ENCODE data around the gene GSE1.
A peak's percentile ranks its signal among the peaks of the same experiment; 100 is the strongest.

Gene GSE1

DNA sequence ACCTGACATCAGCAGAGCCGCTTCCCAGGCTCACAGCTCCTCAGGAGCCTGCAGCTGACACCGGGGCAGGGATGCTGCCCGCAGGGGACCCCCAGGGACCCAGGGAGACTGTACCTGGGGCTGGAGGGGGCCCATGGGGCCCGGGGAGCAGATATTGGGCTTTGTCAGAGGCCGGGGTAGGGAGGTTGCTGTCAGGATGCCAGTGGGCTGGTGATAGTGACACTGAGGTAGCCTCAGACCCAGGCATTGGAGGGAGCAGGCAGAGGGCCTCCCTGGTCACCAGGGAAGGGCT, 15.1 kb downstream of the GSE1 start:
- Histone ChIP-seq H3K4me3 (peak overlapping the region in 3 of 10 experiments; percentile 21 to 33 (median 30); a peak in 5 of 20 replicates), H3K4me1 (peaks cover 38 to 96% (median 86%) of the 10 kb centered on the region in 10 experiments), H3K9ac (peak overlapping the region in 10 of 11 experiments; percentile 11 to 65 (median 46); a peak in 18 of 22 replicates), H3K9me3 (replicated peaks in 1 of 11) (peaks cover 12 to 18% (median 14%) of the 10 kb centered on the region in 11 experiments; a peak in 21 of 22 replicates), H3K27me3 (no peaks in the 10 kb centered on the region), H4K20me1 (peaks cover 95 to 100% (median 98%) of the 10 kb centered on the region in 11 experiments), H3K4me2 (peak overlapping the region; percentile 69 to 99 (median 95)), H3K36me3 (peaks cover 13 to 55% (median 37%) of the 10 kb centered on the region in 11 experiments; a peak in 19 of 22 replicates), H3K27ac (peak overlapping the region in 8 of 11 experiments; percentile 8 to 69 (median 47); a peak in 13 of 22 replicates)
- no peak for TF ChIP-seq Cebpa-rat (IDR thresholded peaks at IDR 0.05)

GRCh38 chr16:85628645-85629044, 15.5 kb downstream of the GSE1 start:
- peaks cover 12 to 18% (median 14%) of the 10 kb centered on the region in 11 experiments; a peak in 21 of 22 replicates for H3K9me3 ChIP-seq (replicated peaks in 1 of 11)
- peak overlapping the region; percentile 69 to 99 (median 95); a peak in 21 of 22 replicates for H3K4me2 ChIP-seq
- peaks cover 35 to 92% (median 82%) of the 10 kb centered on the region in 10 experiments for H3K4me1 ChIP-seq
- no peak for TF ChIP-seq Cebpa-rat (IDR thresholded peaks at IDR 0.05)
- peak overlapping the region in 6 of 11 experiments; percentile 42 to 65 (median 62); a peak in 10 of 22 replicates for H3K9ac ChIP-seq
- no peaks in the 10 kb centered on the region for H3K27me3 ChIP-seq
- H3K27ac ChIP-seq, result peak overlapping the region in 4 of 11 experiments; percentile 41 to 69 (median 56); a peak in 8 of 22 replicates
- peak overlapping the region in 1 of 10 experiments; percentile 33; a peak in 1 of 20 replicates for H3K4me3 ChIP-seq
- peaks cover 13 to 55% (median 37%) of the 10 kb centered on the region in 11 experiments; a peak in 19 of 22 replicates for H3K36me3 ChIP-seq
- H4K20me1 ChIP-seq, result peaks cover 95 to 100% (median 98%) of the 10 kb centered on the region in 11 experiments

DNA sequence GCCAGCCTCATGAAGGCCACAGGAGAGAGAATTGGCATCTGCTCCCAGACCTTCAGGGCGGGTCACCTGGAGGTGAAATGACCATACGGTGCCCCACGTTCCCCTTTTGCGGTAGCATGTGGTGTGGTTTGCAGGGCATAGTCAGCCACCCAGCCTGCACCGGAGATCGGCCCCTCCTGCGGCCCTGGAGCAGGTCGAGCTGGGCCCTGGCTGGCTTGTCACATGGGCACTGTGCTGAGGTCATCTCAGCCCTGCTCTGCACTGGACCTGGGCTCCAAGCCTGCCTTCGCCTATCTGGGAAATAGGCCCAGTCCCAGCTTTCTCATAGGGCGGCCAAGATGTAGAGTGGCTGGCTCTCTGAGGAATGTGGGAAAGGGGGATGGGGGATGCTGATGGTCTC, 16.2 kb downstream of the GSE1 start:
- H3K27me3 ChIP-seq, result no peaks in the 10 kb centered on the region
- peaks cover 12 to 18% (median 14%) of the 10 kb centered on the region in 11 experiments; a peak in 21 of 22 replicates for H3K9me3 ChIP-seq (replicated peaks in 1 of 11)
- peaks cover 95 to 100% (median 98%) of the 10 kb centered on the region in 11 experiments for H4K20me1 ChIP-seq
- no peak for TF ChIP-seq Cebpa-rat (IDR thresholded peaks at IDR 0.05)
- no peak overlapping the region for H3K9ac ChIP-seq
- 0 out of 20 replicates have a peak overlapping the region, but pooled peaks of 1 of the 10 experiments have one; percentile 4 for H3K4me3 ChIP-seq
- H3K27ac ChIP-seq, result peak overlapping the region in 1 of 11 experiments; percentile 18; a peak in 1 of 22 replicates
- peaks cover 35 to 87% (median 76%) of the 10 kb centered on the region in 10 experiments for H3K4me1 ChIP-seq
- H3K36me3 ChIP-seq, result peaks cover 13 to 55% (median 37%) of the 10 kb centered on the region in 11 experiments; a peak in 19 of 22 replicates
- H3K4me2 ChIP-seq, result peak overlapping the region in 6 of 11 experiments; percentile 94 to 99 (median 98); a peak in 11 of 22 replicates

DNA sequence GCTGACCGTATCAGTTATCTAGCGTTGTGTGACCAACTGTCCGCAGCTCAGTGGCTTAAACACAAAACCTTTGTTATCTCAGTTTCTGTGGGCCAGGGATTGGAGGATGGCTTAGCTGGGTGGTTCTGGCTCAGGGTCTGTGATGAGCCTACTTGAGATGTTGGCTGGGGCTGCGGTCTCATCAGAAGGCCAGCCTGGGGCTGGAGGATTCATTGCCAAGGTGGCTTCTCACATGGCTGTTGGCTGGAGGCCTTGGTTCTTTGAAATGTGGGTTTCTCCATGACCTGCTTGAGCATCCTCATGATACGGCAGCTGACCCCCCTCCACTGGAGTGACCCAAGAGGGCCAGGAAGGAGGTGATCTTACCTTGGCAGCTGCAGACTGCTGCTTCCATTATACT, 16.7 kb downstream of the GSE1 start:
- no peak overlapping the region for H3K27ac ChIP-seq

GRCh38 chr16:85631230-85631629, 18.1 kb downstream of the GSE1 start:
- H4K20me1 ChIP-seq, result peaks cover 96 to 100% (median 98%) of the 10 kb centered on the region in 11 experiments
- H3K9me3 ChIP-seq (replicated peaks in 1 of 11), result peaks cover 12 to 18% (median 14%) of the 10 kb centered on the region in 11 experiments; a peak in 21 of 22 replicates
- no peak for TF ChIP-seq Cebpa-rat (IDR thresholded peaks at IDR 0.05)
- H3K9ac ChIP-seq, result peak overlapping the region in 2 of 11 experiments; percentile 35 to 44; a peak in 3 of 22 replicates
- no peak overlapping the region; a peak in 1 of 22 replicates for H3K27ac ChIP-seq
- H3K4me2 ChIP-seq, result peak overlapping the region in 9 of 11 experiments; percentile 8 to 59 (median 32); a peak in 14 of 22 replicates
- peaks cover 22 to 87% (median 69%) of the 10 kb centered on the region in 10 experiments for H3K4me1 ChIP-seq
- H3K36me3 ChIP-seq, result peaks cover 13 to 60% (median 46%) of the 10 kb centered on the region in 11 experiments; a peak in 20 of 22 replicates
- no peak overlapping the region for H3K4me3 ChIP-seq
- no peaks in the 10 kb centered on the region for H3K27me3 ChIP-seq

More for the DNA sequence above, 16.7 kb downstream of the GSE1 start:
- H4K20me1 ChIP-seq, result peaks cover 95 to 100% (median 98%) of the 10 kb centered on the region in 11 experiments
- H3K4me1 ChIP-seq, result peaks cover 35 to 87% (median 70%) of the 10 kb centered on the region in 10 experiments
- H3K4me2 ChIP-seq, result peak overlapping the region in 3 of 11 experiments; percentile 27 to 57 (median 49); a peak in 3 of 22 replicates
- no peaks in the 10 kb centered on the region for H3K27me3 ChIP-seq
- no peak overlapping the region for H3K4me3 ChIP-seq
- peaks cover 12 to 18% (median 14%) of the 10 kb centered on the region in 11 experiments; a peak in 21 of 22 replicates for H3K9me3 ChIP-seq (replicated peaks in 1 of 11)
- no peak for TF ChIP-seq Cebpa-rat (IDR thresholded peaks at IDR 0.05)
- H3K9ac ChIP-seq, result no peak overlapping the region
- peaks cover 13 to 55% (median 42%) of the 10 kb centered on the region in 11 experiments; a peak in 19 of 22 replicates for H3K36me3 ChIP-seq

DNA sequence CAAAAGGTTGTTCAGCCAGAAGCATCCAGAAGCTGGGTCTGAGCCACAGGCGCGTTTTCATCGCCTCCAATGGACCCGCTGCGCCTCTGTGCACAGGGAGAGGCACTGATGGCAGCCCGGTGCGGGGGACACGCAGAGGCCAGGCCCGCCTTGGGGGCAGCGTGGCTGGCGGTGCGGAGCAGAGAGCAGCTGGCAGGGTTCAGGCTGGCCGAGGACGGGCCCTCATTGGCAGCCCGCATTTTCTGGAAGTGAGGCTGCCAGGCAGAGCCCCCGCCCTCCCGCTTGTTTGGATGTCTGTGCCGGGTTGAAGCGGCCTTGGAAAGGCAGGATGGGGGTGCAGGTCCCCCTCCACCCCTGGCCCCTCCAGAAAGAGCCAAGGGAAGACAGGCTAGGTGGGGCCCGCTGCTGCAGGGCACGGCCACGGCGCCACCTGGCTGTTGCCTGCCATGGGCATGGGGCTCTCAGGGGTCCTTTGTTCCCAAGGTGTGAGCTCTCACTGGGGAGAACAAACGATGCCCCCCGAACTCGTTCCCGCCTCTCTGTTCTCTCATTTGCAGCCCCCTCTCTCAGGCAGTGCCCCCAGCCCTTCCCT, 18.8 kb downstream of the GSE1 start:
- H3K9ac ChIP-seq, result peak overlapping the region in 3 of 11 experiments; percentile 15 to 44 (median 35); a peak in 3 of 22 replicates
- H3K9me3 ChIP-seq (replicated peaks in 1 of 11), result peaks cover 12 to 18% (median 14%) of the 10 kb centered on the region in 11 experiments; a peak in 21 of 22 replicates
- H3K36me3 ChIP-seq, result peaks cover 13 to 64% (median 52%) of the 10 kb centered on the region in 11 experiments; a peak in 20 of 22 replicates
- peak overlapping the region in 8 of 11 experiments; percentile 17 to 59 (median 36); a peak in 15 of 22 replicates for H3K4me2 ChIP-seq
- H3K27me3 ChIP-seq, result no peaks in the 10 kb centered on the region
- peaks cover 16 to 87% (median 68%) of the 10 kb centered on the region in 10 experiments for H3K4me1 ChIP-seq
- peaks cover 97 to 100% (median 99%) of the 10 kb centered on the region in 11 experiments for H4K20me1 ChIP-seq
- TF ChIP-seq Cebpa-rat (IDR thresholded peaks at IDR 0.05), result no peak
- H3K27ac ChIP-seq, result peak overlapping the region in 3 of 11 experiments; percentile 2 to 8 (median 4); a peak in 2 of 22 replicates
- H3K4me3 ChIP-seq, result no peak overlapping the region

DNA sequence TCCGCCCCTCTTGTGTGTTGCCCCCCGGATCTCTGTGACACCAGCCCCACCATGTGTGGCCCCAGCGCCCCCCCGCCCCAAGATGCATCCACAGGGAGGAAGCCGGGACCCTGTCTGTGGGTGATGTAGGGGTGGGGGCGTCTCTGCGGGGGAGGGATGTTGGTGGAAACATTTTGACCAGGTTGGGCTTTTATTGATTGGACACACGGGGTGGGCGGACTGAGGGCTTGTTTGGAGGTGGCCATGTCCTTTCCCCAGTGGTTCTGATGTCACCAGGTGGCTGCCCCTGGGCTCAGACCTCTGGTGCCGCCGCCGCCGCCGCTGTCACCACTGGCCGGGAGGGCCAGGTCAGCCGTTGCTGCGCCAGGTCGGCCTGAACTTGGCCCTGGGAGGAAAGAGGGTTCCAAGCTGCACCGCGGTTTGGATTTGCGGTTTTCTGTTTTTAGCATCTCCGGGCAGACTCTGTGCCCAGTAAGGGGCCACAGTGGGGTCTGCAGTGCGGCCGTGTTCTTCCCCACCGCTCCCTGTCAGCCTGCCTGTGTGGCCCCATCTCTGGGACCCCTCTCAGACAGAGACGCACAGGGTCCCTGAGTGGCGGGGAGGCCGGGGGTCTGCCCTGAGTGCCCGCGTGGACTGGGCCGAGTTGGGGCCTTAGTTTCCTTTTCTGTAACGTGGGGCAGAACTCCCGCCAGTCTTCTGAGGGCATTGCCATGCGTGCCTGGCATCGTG, 19.8 kb downstream of the GSE1 start:
- Histone ChIP-seq H3K4me1 (peaks cover 8 to 88% (median 69%) of the 10 kb centered on the region in 10 experiments), H3K9ac (0 out of 22 replicates have a peak overlapping the region, but pooled peaks of 1 of the 11 experiments have one; percentile 44), H3K27ac (no peak overlapping the region), H3K4me2 (peak overlapping the region in 3 of 11 experiments; percentile 39 to 59 (median 57); a peak in 4 of 22 replicates), H3K9me3 (replicated peaks in 1 of 11) (peaks cover 12 to 18% (median 14%) of the 10 kb centered on the region in 11 experiments; a peak in 21 of 22 replicates), H3K27me3 (no peaks in the 10 kb centered on the region), H3K4me3 (no peak overlapping the region), H3K36me3 (peaks cover 13 to 74% (median 58%) of the 10 kb centered on the region in 11 experiments; a peak in 20 of 22 replicates), H4K20me1 (peaks cover 98 to 100% (median 100%) of the 10 kb centered on the region in 11 experiments)
- TF ChIP-seq Cebpa-rat (IDR thresholded peaks at IDR 0.05), result no peak

GRCh38 chr16:85633438-85633743, 20.3 kb downstream of the GSE1 start:
- Histone ChIP-seq H3K27ac (no peak overlapping the region), H3K4me3 (no peak overlapping the region), H3K9me3 (replicated peaks in 1 of 11) (peaks cover 12 to 18% (median 14%) of the 10 kb centered on the region in 11 experiments; a peak in 21 of 22 replicates), H3K4me1 (peaks cover 2 to 88% (median 69%) of the 10 kb centered on the region in 10 experiments), H3K9ac (no peak overlapping the region), H4K20me1 (peaks cover 98 to 100% (median 100%) of the 10 kb centered on the region in 11 experiments), H3K27me3 (no peaks in the 10 kb centered on the region), H3K4me2 (no peak overlapping the region), H3K36me3 (peaks cover 13 to 78% (median 58%) of the 10 kb centered on the region in 11 experiments; a peak in 20 of 22 replicates)
- no peak for TF ChIP-seq Cebpa-rat (IDR thresholded peaks at IDR 0.05)

Data from BLaER1 treated with 17β-estradiol and CSF1 and Interleukin-3, amounts not matched to agents 10 nM and 100 nM (cell line).